MM.1S (cell line): Measurements from ENCODE around the gene RELN.

Source experiments
- DNase-seq: peaks from one replicate; pipeline ENCODE4 v3.0.0-alpha.2; 2015
- H2AFZ ChIP-seq: fragments of 300-600 bp; sonication (generic); 2 replicates; pipeline ENCODE4 v1.6.0; 2016; ENCODE audit warnings: antibody characterized with exemption, low read length
- H3F3A ChIP-seq: fragments of 300-600 bp; sonication (generic); 2 replicates; pipeline ENCODE4 v1.6.1; 2016; ENCODE audit warnings: mild to moderate bottlenecking, antibody characterized with exemption, low read length, moderate library complexity, mixed read lengths; ENCODE audit not compliant: insufficient read depth
- H3K27ac ChIP-seq: fragments of 300-600 bp; sonication (generic); 2 replicates; pipeline ENCODE4 v1.5.1; 2016; ENCODE audit warnings: mild to moderate bottlenecking, low read length
- H3K27me3 ChIP-seq: fragments of 300-600 bp; sonication (generic); replicated peaks from 2 replicates; pipeline ENCODE4 v1.6.0; 2016; ENCODE audit warnings: low read length; ENCODE audit not compliant: insufficient read depth
- H3K36me3 ChIP-seq: fragments of 300-600 bp; sonication (generic); replicated peaks from 2 replicates; pipeline ENCODE4 v1.6.1; 2016; ENCODE audit warnings: mild to moderate bottlenecking, low read length, mixed read lengths; ENCODE audit not compliant: insufficient read depth
- H3K4me1 ChIP-seq: fragments of 300-600 bp; sonication (generic); 2 replicates; pipeline ENCODE4 v1.6.1; 2016; ENCODE audit warnings: low read length, mixed read lengths
- H3K4me2 ChIP-seq: fragments of 300-600 bp; sonication (generic); 2 replicates; pipeline ENCODE4 v1.6.0; 2016; ENCODE audit warnings: low read depth, low read length
- H3K4me3 ChIP-seq: fragments of 300-600 bp; sonication (generic); 2 replicates; pipeline ENCODE4 v1.5.1; 2016; ENCODE audit warnings: low read length, mixed read lengths
- H3K79me2 ChIP-seq: fragments of 300-600 bp; sonication (generic); 2 replicates; pipeline ENCODE4 v1.6.1; 2016; ENCODE audit warnings: mixed run types, low read length, mixed read lengths
- H3K9ac ChIP-seq: fragments of 300-600 bp; sonication (generic); 2 replicates; pipeline ENCODE4 v1.6.1; 2016; ENCODE audit warnings: low read length, mixed read lengths
- H3K9me2 ChIP-seq: fragments of 300-600 bp; sonication (generic); replicated peaks from 2 replicates; pipeline ENCODE4 v1.6.1; 2016; ENCODE audit warnings: mild to moderate bottlenecking, low read length, mixed read lengths; ENCODE audit not compliant: insufficient read depth
- H3K9me3 ChIP-seq: fragments of 300-600 bp; sonication (generic); replicated peaks from 2 replicates; pipeline ENCODE4 v1.6.1; 2016; ENCODE audit warnings: mild to moderate bottlenecking, low read length, mixed read lengths; ENCODE audit not compliant: insufficient read depth
- H4K20me1 ChIP-seq: fragments of 300-600 bp; sonication (generic); 2 replicates; pipeline ENCODE4 v1.6.1; 2016; ENCODE audit warnings: mild to moderate bottlenecking, low read length, moderate library complexity, mixed read lengths; ENCODE audit not compliant: insufficient read depth
- EZH2 ChIP-seq: fragments of 300-600 bp; sonication (generic); optimal IDR thresholded peaks from 2 replicates; pipeline ENCODE3; 2017; ENCODE audit warnings: low read depth, mild to moderate bottlenecking, antibody characterized with exemption, low read length, mixed read lengths
- EZH2phosphoT487 ChIP-seq: fragments of 300-600 bp; sonication (generic); IDR thresholded peaks from 2 replicates; pipeline ENCODE4 v1.6.1; 2018; ENCODE audit warnings: antibody characterized with exemption, low read length
- TF ChIP-seq, protein P1 (sequence below): fragments of 300-600 bp; sonication (generic); IDR thresholded peaks from 2 replicates; pipeline ENCODE4 v1.5.1; 2016; ENCODE audit warnings: antibody characterized with exemption, low read length, mixed read lengths

The RELN gene

DNA sequence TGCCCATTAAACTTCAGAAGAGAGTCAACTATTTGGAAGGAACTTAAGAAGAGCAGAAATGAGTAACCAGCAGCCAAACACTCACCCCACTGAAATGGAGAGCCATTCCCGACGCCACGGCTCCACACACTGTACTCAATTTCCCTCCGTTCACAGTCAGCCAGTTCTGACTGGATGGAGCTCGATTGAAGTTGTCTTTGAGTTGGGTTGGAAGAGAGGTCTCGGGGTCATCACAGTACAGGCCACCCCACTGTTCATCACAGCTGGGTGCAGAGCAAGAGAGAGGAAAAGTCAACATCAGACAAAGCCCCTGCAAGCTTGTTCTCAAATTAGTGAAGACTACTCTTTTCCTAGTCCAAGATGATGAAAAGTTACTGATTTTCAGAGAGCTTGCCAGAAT lies 467.5 kb downstream of the RELN start:
- H3K79me2 ChIP-seq = no peaks in the 10 kb centered on the region
- no peak overlapping the region for H3K4me3 ChIP-seq
- H2AFZ ChIP-seq = no peak overlapping the region
- H3K9me3 ChIP-seq = no peaks in the 10 kb centered on the region
- TF ChIP-seq, protein P1, sequence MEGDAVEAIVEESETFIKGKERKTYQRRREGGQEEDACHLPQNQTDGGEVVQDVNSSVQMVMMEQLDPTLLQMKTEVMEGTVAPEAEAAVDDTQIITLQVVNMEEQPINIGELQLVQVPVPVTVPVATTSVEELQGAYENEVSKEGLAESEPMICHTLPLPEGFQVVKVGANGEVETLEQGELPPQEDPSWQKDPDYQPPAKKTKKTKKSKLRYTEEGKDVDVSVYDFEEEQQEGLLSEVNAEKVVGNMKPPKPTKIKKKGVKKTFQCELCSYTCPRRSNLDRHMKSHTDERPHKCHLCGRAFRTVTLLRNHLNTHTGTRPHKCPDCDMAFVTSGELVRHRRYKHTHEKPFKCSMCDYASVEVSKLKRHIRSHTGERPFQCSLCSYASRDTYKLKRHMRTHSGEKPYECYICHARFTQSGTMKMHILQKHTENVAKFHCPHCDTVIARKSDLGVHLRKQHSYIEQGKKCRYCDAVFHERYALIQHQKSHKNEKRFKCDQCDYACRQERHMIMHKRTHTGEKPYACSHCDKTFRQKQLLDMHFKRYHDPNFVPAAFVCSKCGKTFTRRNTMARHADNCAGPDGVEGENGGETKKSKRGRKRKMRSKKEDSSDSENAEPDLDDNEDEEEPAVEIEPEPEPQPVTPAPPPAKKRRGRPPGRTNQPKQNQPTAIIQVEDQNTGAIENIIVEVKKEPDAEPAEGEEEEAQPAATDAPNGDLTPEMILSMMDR = no peak
- no peak for TF ChIP-seq EZH2
- TF ChIP-seq EZH2phosphoT487 = no peak
- H3K4me2 ChIP-seq = no peak overlapping the region
- no peaks in the 10 kb centered on the region for H3K4me1 ChIP-seq
- H4K20me1 ChIP-seq = no peaks in the 10 kb centered on the region
- DNase-seq = no peak
- H3K27me3 ChIP-seq = no peaks in the 10 kb centered on the region
- no peak overlapping the region for H3K9ac ChIP-seq
- H3K27ac ChIP-seq = no peak overlapping the region
- no peaks in the 10 kb centered on the region for H3K9me2 ChIP-seq
- no peaks in the 10 kb centered on the region for H3F3A ChIP-seq
- H3K36me3 ChIP-seq = no peaks in the 10 kb centered on the region

DNA sequence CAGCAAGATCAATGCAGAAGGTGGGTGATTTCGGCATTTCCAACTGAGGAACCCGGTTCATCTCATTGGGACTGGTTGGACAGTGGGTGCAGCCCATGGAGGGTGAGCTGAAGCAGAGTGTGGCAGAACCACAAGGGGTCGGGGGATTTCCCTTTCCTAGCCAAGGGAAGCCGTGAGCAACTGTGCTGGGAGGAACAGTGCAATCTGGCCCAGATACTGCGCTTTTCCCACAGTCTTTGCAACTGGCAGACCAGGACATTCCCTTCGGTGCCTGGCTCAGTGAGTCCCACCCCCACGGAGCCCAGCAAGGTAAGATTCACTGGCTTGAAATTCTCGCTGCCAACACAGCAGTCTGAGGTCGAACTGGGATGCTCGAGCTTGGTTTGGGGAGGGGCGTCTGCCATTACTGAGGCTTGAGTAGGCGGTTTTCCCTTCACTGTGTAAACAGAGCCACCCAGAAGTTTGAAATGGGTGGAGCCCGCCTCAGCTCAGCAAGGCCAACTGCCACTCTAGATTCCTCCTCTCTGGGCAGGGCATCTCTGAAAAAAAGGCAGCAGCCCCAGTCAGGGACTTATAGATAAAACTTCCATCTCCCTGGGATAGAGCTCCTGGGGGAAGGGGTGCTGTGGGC lies 484.8 kb downstream of the RELN start:
- DNase-seq = no peak
- H3K9ac ChIP-seq = no peak overlapping the region
- H3K4me2 ChIP-seq = no peak overlapping the region
- no peaks in the 10 kb centered on the region for H3K79me2 ChIP-seq
- no peaks in the 10 kb centered on the region for H3K27me3 ChIP-seq
- H3K4me3 ChIP-seq = no peak overlapping the region
- no peaks in the 10 kb centered on the region for H3F3A ChIP-seq
- no peak overlapping the region for H3K27ac ChIP-seq
- H3K4me1 ChIP-seq = no peaks in the 10 kb centered on the region
- no peaks in the 10 kb centered on the region for H4K20me1 ChIP-seq
- H3K9me3 ChIP-seq = no peaks in the 10 kb centered on the region
- TF ChIP-seq EZH2 (no peak), EZH2phosphoT487 (no peak)
- TF ChIP-seq, protein P1 = no peak
- no peaks in the 10 kb centered on the region for H3K36me3 ChIP-seq
- H2AFZ ChIP-seq = no peak overlapping the region
- no peaks in the 10 kb centered on the region for H3K9me2 ChIP-seq

GRCh38 chr7:103501206-103501605 lies 488.3 kb downstream of the RELN start:
- DNase-seq = no peak
- H3F3A ChIP-seq = no peaks in the 10 kb centered on the region
- H3K27me3 ChIP-seq = no peaks in the 10 kb centered on the region
- H3K9me3 ChIP-seq = no peaks in the 10 kb centered on the region
- no peak overlapping the region for H3K27ac ChIP-seq
- H3K4me2 ChIP-seq = no peak overlapping the region
- no peak overlapping the region for H3K9ac ChIP-seq
- no peak for TF ChIP-seq EZH2
- no peaks in the 10 kb centered on the region for H3K9me2 ChIP-seq
- H3K79me2 ChIP-seq = no peaks in the 10 kb centered on the region
- no peaks in the 10 kb centered on the region for H3K4me1 ChIP-seq
- no peak overlapping the region for H2AFZ ChIP-seq
- no peaks in the 10 kb centered on the region for H4K20me1 ChIP-seq
- H3K4me3 ChIP-seq = no peak overlapping the region
- H3K36me3 ChIP-seq = no peaks in the 10 kb centered on the region

DNA sequence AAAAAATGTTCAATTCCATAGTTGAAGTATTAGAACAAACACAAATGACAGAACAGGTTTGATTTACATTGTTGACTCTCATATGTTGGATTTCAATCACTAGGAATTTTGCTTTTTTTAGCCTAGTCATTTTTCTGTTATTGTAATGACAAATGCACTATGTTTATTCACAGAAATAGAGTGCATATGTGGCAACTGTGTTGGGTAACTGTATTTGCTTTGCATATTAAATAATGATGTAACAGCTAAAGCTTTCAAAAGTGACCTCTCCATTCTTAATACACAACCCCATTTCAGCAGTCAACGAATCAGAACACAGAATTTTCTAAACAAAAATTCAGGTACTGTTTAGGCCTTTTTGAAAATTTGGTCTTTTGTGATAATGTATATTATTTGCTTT lies 489.5 kb downstream of the RELN start:
- no peaks in the 10 kb centered on the region for H3K27me3 ChIP-seq

More for the DNA sequence above, 489.5 kb downstream of the RELN start:
- H3K4me2 ChIP-seq = no peak overlapping the region
- no peak overlapping the region for H2AFZ ChIP-seq
- no peaks in the 10 kb centered on the region for H4K20me1 ChIP-seq
- no peaks in the 10 kb centered on the region for H3K79me2 ChIP-seq
- TF ChIP-seq EZH2phosphoT487 = no peak
- no peak for TF ChIP-seq EZH2
- TF ChIP-seq, protein P1 = no peak
- no peak overlapping the region for H3K27ac ChIP-seq
- H3K4me1 ChIP-seq = no peaks in the 10 kb centered on the region
- H3K9me2 ChIP-seq = no peaks in the 10 kb centered on the region
- H3K4me3 ChIP-seq = no peak overlapping the region
- no peaks in the 10 kb centered on the region for H3K9me3 ChIP-seq
- no peaks in the 10 kb centered on the region for H3K36me3 ChIP-seq
- H3F3A ChIP-seq = no peaks in the 10 kb centered on the region
- no peak overlapping the region for H3K9ac ChIP-seq
- DNase-seq = no peak
